ENCODE data around the gene SLC5A3.

- TF ChIP-seq CSRNP3 (CRISPR knock-in tag; IDR thresholded peaks at IDR 0.05) (no peak), BACH2 (CRISPR knock-in tag; IDR thresholded peaks at IDR 0.05; ENCODE audit: borderline replicate concordance) (no peak)
Measured at GRCh38 chr21:34116569-34116968, 43.2 kb downstream of the SLC5A3 start.
